Measurements from ENCODE around the gene TRIO.
A peak's percentile ranks its signal among the peaks of the same experiment; 100 is the strongest.

GRCh38 chr5:14364576-14365472 is 221.7 kb downstream of the TRIO start:
- TF ChIP-seq EZH2 (IDR thresholded peaks at IDR 0.05; ENCODE audit: low read length, unreplicated experiment) (no peak), CTCF (conservative IDR thresholded peaks at IDR 0.05; ENCODE audit: low read depth, low read length) (peak; percentile 91), EZH2phosphoT487 (IDR thresholded peaks at IDR 0.05; ENCODE audit: borderline replicate concordance, low read length) (no peak)
